ENCODE measurements around the gene PEMT.

- no peak for TF ChIP-seq CTCF (conservative IDR thresholded peaks at IDR 0.05; ENCODE audit: low read depth, low read length)
- no peak for TF ChIP-seq RFX5 (IDR thresholded peaks at IDR 0.05; ENCODE audit: low read depth, low read length)
- TF ChIP-seq SMC3 (IDR thresholded peaks at IDR 0.05; ENCODE audit: low read depth, low read length), result no peak
- no peak for TF ChIP-seq POLR2A (IDR thresholded peaks at IDR 0.05; ENCODE audit: low read depth, low read length)
- TF ChIP-seq CEBPB (IDR thresholded peaks at IDR 0.05; ENCODE audit: low read depth, low read length), result no peak
- no peak for TF ChIP-seq RAD21 (IDR thresholded peaks at IDR 0.05; ENCODE audit: low read length)
- no peak for TF ChIP-seq MAZ (IDR thresholded peaks at IDR 0.05; ENCODE audit: borderline replicate concordance, low read depth, low read length)
- TF ChIP-seq MXI1 (IDR thresholded peaks at IDR 0.05; ENCODE audit: borderline replicate concordance, low read depth, low read length), result no peak
Observed at GRCh38 chr17:17519886-17520285, 71.6 kb downstream of the PEMT start.

Data from IMR-90 (cell line).